Forelimb muscle (tissue), 1 donor: ENCODE results near the gene CFHR2. TPM values are rescaled to one million over a fixed set of nuclear protein-coding genes. Genes with fewer than 3 reads are reported as not detected.

Source experiments
- DNase-seq: peaks from one replicate; pipeline ENCODE4 v3.0.0-alpha.2; 2013; ENCODE audit warnings: low read depth
- polyA plus RNA-seq: library from polyadenylated mRNA; unstranded; fragments of 120-200 nt; gene quantifications from one replicate; pipeline ENCODE4 v1.2.1, GENCODE V29; 2013; ENCODE audit not compliant: insufficient read length

The CFHR2 gene
- polyA plus RNA-seq, 1 donor = not detected

GRCh38 chr1:197001828-197002227 lies 58.3 kb downstream of the CFHR2 start:
- no peak for DNase-seq

DNA sequence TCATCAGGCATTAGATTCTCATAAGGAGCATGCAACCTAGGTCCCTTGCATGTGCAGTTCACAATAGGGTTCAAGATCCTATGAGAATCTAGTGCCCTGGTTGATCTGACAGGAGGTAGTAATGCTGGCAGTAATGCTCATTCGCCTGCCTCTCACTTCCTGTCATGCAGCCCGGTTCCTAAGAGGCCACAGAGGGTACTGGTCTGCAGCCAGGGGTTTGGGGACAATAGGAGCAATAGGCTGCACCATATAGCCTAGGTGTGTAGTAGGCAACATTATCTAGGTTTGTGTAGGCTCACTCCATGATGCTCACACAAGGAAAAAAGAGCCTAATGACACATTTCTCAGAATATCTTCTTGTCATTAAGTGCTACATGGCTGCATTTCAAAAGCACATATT lies 59.6 kb downstream of the CFHR2 start:
- no peak for DNase-seq

- no peak for DNase-seq
Observed at GRCh38 chr1:197008861-197009260, 65.3 kb downstream of the CFHR2 start.

Other genes with a start within 250 kb of the CFHR2 start
- 2.5 TPM for gene CFHR3, start 168.9 kb upstream of the CFHR2 start, polyA plus RNA-seq
- gene CFHR1, start 124.0 kb upstream of the CFHR2 start, polyA plus RNA-seq = not detected
- not detected for gene CFHR4, start 55.7 kb upstream of the CFHR2 start, polyA plus RNA-seq
- not detected for gene CFHR5, start 33.8 kb downstream of the CFHR2 start, polyA plus RNA-seq
- gene F13B, start 123.5 kb downstream of the CFHR2 start, polyA plus RNA-seq = not detected
- 8.7 TPM for gene ASPM, start 202.9 kb downstream of the CFHR2 start, polyA plus RNA-seq